SK-N-SH (cell line): ENCODE measurements around the gene SPTBN2. TPM values are rescaled to one million over a fixed set of nuclear protein-coding genes. Genes with fewer than 3 reads are reported as not detected.

Experiments used
- EP300 ChIP-seq, 2 experiments: IDR thresholded peaks; 2 replicates each; pipeline versions ENCODE4 v1.4.0 to v1.6.1; 2012; ENCODE audit warnings: borderline replicate concordance in 1 of 2, low read depth in 1 of 2, low read length in 1 of 2
- FOXJ3 ChIP-seq: sonication (generic); formaldehyde crosslinking; IDR thresholded peaks from 2 replicates; pipeline ENCODE4 v1.5.1; 2020; ENCODE audit warnings: mild to moderate bottlenecking, missing genetic modification reagents
- FOXM1 ChIP-seq: IDR thresholded peaks from 2 replicates; pipeline ENCODE4 v1.4.0; 2012; ENCODE audit warnings: low read depth, mild to moderate bottlenecking
- GABPA ChIP-seq: IDR thresholded peaks from 2 replicates; pipeline ENCODE4 v1.4.0; 2012; ENCODE audit warnings: low read depth, mild to moderate bottlenecking
- GATA2 ChIP-seq: sonication (generic); formaldehyde crosslinking; IDR thresholded peaks from 2 replicates; pipeline ENCODE4 v1.5.0; 2020; ENCODE audit warnings: mild to moderate bottlenecking, missing genetic modification reagents
- MEF2A ChIP-seq: IDR thresholded peaks from 2 replicates; pipeline ENCODE4 v1.4.0; 2012; ENCODE audit warnings: low read depth, borderline replicate concordance
- MXI1 ChIP-seq: IDR thresholded peaks from 2 replicates; pipeline ENCODE4 v1.6.1; 2012; ENCODE audit warnings: mild to moderate bottlenecking, low read depth, low read length, improper control_type of control experiment
- NFIC ChIP-seq: IDR thresholded peaks from 2 replicates; pipeline ENCODE4 v1.4.0; 2012; ENCODE audit warnings: borderline replicate concordance
- PBX3 ChIP-seq: IDR thresholded peaks from 2 replicates; pipeline ENCODE4; 2012
- POLR2AphosphoS5 ChIP-seq: IDR thresholded peaks from 2 replicates; pipeline ENCODE4 v1.6.1; 2012; ENCODE audit warnings: low read depth, low read length
- RCOR1 ChIP-seq: fragments of 150-350 bp; IDR thresholded peaks from 2 replicates; pipeline ENCODE4 v1.6.1; 2017; ENCODE audit warnings: antibody characterized with exemption, low read length
- RXRA ChIP-seq: IDR thresholded peaks from 2 replicates; pipeline ENCODE4 v1.4.0; 2012; ENCODE audit warnings: low read depth, mild to moderate bottlenecking, borderline replicate concordance
- SIN3A ChIP-seq: IDR thresholded peaks from 2 replicates; pipeline ENCODE4 v1.6.1; 2012; ENCODE audit warnings: low read depth, mild to moderate bottlenecking, low read length, moderate library complexity, borderline replicate concordance
- TAF1 ChIP-seq: IDR thresholded peaks from 2 replicates; pipeline ENCODE4 v1.6.1; 2012; ENCODE audit warnings: low read depth, mild to moderate bottlenecking, low read length, moderate library complexity, borderline replicate concordance
- polyA plus RNA-seq, 3 experiments: library from polyadenylated mRNA; depleted of rRNA; stranded (reverse); fragments of >200 nt; gene quantifications; 2 replicates each; pipeline ENCODE4 v1.2.3, GENCODE V29; 2012
- TF ChIP-seq, protein P1 (sequence below): IDR thresholded peaks from 2 replicates; pipeline ENCODE4 v1.4.0; 2012; ENCODE audit warnings: low read depth
- TF ChIP-seq, protein P2 (sequence below): fragments of 150-350 bp; IDR thresholded peaks from 2 replicates; pipeline ENCODE4 v1.6.1; 2017; ENCODE audit warnings: antibody characterized with exemption, low read length, low read depth, borderline replicate concordance
- TF ChIP-seq, protein P3 (sequence below): IDR thresholded peaks from 2 replicates; pipeline ENCODE4 v1.6.1; 2012; ENCODE audit warnings: mild to moderate bottlenecking, low read depth, low read length, moderate library complexity
- TF ChIP-seq, protein P4 (sequence below): IDR thresholded peaks from 2 replicates; pipeline ENCODE4 v1.4.0; 2012; ENCODE audit warnings: low read depth, borderline replicate concordance

Gene SPTBN2
- polyA plus RNA-seq, 1 of the 3 experiments (the other 2 are of a cell fraction), result 19.7 TPM

GRCh38 chr11:66638177-66639065 lies 90.6 kb downstream of the SPTBN2 start, which contains the start of gene RBM4 (continued):
- TF ChIP-seq RXRA, result no peak
- TF ChIP-seq MXI1, result peak; percentile 96
- peak; percentile 99 for TF ChIP-seq PBX3
- TF ChIP-seq, protein P1, sequence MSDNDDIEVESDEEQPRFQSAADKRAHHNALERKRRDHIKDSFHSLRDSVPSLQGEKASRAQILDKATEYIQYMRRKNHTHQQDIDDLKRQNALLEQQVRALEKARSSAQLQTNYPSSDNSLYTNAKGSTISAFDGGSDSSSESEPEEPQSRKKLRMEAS, result peak; percentile 79
- TF ChIP-seq POLR2AphosphoS5, result peak; percentile 96
- TF ChIP-seq, protein P2, sequence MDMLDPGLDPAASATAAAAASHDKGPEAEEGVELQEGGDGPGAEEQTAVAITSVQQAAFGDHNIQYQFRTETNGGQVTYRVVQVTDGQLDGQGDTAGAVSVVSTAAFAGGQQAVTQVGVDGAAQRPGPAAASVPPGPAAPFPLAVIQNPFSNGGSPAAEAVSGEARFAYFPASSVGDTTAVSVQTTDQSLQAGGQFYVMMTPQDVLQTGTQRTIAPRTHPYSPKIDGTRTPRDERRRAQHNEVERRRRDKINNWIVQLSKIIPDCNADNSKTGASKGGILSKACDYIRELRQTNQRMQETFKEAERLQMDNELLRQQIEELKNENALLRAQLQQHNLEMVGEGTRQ, result no peak
- no peak for TF ChIP-seq FOXM1
- TF ChIP-seq GATA2, result no peak
- peak; percentile 92 for TF ChIP-seq TAF1
- TF ChIP-seq, protein P3, sequence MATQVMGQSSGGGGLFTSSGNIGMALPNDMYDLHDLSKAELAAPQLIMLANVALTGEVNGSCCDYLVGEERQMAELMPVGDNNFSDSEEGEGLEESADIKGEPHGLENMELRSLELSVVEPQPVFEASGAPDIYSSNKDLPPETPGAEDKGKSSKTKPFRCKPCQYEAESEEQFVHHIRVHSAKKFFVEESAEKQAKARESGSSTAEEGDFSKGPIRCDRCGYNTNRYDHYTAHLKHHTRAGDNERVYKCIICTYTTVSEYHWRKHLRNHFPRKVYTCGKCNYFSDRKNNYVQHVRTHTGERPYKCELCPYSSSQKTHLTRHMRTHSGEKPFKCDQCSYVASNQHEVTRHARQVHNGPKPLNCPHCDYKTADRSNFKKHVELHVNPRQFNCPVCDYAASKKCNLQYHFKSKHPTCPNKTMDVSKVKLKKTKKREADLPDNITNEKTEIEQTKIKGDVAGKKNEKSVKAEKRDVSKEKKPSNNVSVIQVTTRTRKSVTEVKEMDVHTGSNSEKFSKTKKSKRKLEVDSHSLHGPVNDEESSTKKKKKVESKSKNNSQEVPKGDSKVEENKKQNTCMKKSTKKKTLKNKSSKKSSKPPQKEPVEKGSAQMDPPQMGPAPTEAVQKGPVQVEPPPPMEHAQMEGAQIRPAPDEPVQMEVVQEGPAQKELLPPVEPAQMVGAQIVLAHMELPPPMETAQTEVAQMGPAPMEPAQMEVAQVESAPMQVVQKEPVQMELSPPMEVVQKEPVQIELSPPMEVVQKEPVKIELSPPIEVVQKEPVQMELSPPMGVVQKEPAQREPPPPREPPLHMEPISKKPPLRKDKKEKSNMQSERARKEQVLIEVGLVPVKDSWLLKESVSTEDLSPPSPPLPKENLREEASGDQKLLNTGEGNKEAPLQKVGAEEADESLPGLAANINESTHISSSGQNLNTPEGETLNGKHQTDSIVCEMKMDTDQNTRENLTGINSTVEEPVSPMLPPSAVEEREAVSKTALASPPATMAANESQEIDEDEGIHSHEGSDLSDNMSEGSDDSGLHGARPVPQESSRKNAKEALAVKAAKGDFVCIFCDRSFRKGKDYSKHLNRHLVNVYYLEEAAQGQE, result no peak
- no peak; a peak in 1 of 4 replicates for TF ChIP-seq EP300 (IDR thresholded peaks at IDR 0.05; ENCODE audit: borderline replicate concordance in 1 of 2, low read depth in 1 of 2, low read length in 1 of 2)
- TF ChIP-seq, protein P4, sequence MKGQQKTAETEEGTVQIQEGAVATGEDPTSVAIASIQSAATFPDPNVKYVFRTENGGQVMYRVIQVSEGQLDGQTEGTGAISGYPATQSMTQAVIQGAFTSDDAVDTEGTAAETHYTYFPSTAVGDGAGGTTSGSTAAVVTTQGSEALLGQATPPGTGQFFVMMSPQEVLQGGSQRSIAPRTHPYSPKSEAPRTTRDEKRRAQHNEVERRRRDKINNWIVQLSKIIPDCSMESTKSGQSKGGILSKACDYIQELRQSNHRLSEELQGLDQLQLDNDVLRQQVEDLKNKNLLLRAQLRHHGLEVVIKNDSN, result no peak
- peak; percentile 71; the same call in 1 of the 2 replicates for TF ChIP-seq SIN3A
- no peak for TF ChIP-seq RCOR1
- no peak for TF ChIP-seq NFIC
- TF ChIP-seq MEF2A, result no peak
- TF ChIP-seq GABPA, result no peak
- TF ChIP-seq FOXJ3 (CRISPR knock-in tag), result peak; percentile 54; the same call in 1 of the 2 replicates
